ENCODE results near the gene RFXANK. TPM values are rescaled to one million over a fixed set of nuclear protein-coding genes. Genes with fewer than 3 reads are reported as not detected.

The RFXANK gene
- total RNA-seq, 2 donors from 2014 or later: 40.7 to 46.2 TPM

GRCh38 chr19:19201697-19202630 lies 9.9 kb downstream of the RFXANK start:
- DNase-seq (no peak), ATAC-seq (no peak)
- intact Hi-C loops (cut with DNase I): no loop called here

- intact Hi-C loops (cut with DNase I): no loop called here
- peak in 1 of 2 donors; percentile 6 for ATAC-seq
- no peak for DNase-seq
Observed at GRCh38 chr19:19202707-19203011, 10.6 kb downstream of the RFXANK start.

DNA sequence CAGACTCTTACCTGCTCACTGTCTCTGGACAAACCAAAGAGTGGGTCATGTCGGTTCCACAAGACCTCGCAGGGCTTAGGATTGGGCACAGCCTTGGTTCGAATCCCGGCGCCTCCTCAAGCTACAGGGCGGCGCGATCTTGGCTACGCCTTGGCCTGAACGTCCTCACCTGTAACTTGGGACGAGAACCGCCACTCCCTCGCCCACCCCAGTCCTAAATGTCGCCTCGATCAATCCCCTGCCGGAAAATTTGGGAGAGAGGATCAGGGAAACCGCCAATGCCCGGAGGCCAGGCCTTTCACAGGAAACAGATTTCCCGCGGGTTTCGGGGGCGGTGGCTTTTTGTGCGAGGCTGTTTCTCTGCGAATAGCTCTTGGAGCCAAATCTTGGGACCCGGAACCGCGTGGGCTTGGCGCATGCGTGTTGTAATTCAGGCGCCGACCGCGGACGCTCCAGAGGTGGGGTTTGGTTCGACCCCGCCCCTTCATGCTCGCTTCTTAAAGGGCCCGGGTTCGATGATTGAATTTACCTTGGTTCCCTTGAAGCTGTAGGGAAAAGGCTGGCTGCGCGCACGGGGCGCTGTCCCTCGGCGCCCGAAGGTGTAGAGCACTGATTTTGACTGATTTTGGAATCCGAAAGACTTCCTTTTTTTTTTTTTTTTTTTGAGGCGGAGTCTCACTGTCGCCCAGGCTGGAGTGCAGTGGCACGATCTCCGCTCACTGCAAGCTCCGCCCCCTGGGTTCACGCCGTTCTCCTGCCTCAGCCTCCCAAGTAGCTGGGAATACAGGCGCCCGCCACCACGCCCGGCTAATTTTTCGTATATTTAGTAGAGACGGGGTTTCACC lies 11.2 kb downstream of the RFXANK start, which contains the start of gene NR2C2AP:
Gene NR2C2AP (minus strand): TSS at position 403 of the 845 bp plus-strand sequence. CDS start 354 bp downstream, at position 49.
- DNase-seq (peak; percentile 96), ATAC-seq (peak; percentile 94 to 96)
- intact Hi-C loops (cut with DNase I): no loop called here

DNA sequence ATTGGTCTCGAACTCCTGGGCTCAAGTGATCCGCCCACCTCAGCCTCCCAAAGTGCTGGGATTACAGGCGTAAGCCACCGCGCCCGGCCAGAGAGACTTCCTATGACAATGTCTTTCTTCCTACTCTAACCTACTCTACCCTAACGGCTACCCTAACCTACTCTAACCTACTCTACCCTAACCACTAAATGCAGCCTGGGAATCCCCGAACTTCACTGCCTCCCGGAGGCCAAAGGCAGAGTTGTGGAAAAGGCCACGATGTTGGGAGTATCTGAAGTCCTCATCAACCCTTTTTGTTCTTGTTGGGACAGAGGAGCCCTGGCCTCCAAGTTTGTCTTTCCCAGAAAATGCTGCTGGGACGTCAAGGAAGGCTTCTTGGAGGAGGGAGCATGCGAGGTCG lies 12.1 kb downstream of the RFXANK start:
- DNase-seq (no peak), ATAC-seq (no peak)
- intact Hi-C loops (cut with DNase I): no loop called here

GRCh38 chr19:19205416-19206410 lies 13.7 kb downstream of the RFXANK start:
- DNase-seq (no peak), ATAC-seq (no peak)
- intact Hi-C loops (cut with DNase I): no loop called here

- no peak for ATAC-seq
Observed at GRCh38 chr19:19206938-19207337, 14.9 kb downstream of the RFXANK start.

GRCh38 chr19:19207637-19208572 lies 15.8 kb downstream of the RFXANK start:
- ATAC-seq (no peak), DNase-seq (no peak)
- intact Hi-C loops (cut with DNase I): no loop called here

More at GRCh38 chr19:19206938-19207337, 14.9 kb downstream of the RFXANK start:
- no peak for DNase-seq
- intact Hi-C loops (cut with DNase I): no loop called here

DNA sequence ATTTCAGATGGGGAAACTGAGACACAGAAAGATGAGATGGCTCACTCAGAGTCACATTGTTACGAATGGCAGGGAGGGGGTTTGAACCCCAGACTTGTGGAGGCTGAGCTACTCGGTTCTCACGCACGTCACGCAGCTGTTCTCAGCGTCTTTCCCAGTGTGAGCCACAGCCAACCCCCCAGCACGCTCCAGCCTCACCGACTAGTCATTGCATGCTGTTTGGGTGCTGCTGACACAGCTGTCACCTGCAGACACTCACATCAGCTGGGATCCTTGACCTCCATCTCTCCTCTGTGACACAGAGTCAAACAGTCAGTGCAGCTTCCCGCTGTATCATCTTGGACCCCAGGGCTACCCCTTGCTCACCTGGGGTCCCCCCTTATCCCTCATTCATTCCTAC lies 17.3 kb downstream of the RFXANK start:
- ATAC-seq (no peak), DNase-seq (no peak)
- intact Hi-C loops (cut with DNase I): no loop called here

DNA sequence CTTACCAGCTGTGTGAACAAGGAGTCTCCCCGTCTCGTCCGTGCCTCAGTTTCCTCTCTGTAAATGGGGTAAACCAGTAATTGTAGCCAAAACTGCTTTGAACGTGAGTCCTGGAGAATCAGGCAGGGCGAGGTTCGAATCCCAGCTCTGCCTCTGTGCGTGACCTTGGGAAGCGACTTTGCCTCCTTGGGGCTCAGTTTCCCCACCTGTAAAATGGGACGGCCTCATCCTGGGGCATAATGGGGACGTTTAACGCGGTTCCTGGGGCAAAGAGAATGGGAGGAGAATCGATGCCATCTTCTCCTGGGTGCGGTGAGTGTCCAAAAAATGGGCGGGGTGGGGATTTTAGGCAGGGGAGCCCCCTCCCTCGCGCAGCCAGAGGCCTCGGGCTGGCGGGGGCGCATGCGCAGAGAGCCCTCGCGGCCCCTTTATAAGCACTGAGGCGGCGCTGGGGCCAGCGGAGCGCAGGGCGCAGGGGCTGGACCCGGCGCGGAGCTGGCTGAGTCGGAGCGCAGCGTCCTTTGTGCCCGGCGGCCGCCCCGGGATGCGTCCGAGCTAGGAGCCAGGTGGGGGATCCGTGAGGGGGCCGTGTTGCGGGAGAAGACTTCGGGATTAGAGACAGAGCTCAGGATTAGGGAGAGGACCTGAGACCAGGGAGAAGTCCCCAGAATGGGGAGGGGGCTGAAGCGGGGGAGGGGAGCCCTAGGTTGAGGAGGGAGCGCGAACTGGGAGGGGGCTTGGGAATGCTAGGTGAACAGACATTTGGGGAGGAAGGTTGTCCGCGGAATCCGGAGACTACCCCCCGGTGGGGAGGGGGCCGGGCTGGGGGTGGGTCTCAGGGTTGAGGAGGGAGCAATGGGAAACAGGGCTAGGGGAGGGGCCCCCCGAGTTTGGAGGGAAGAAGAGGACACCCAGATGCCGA lies 19.7 kb downstream of the RFXANK start, which contains the start of gene NCAN:
Gene NCAN (plus strand): TSS at position 460 of the 922 bp plus-strand sequence. CDS start 4,996 bp downstream, outside the sequence.
- DNase-seq: no peak
- ATAC-seq: no peak

GRCh38 chr19:19212916-19213315 lies 20.9 kb downstream of the RFXANK start:
- ATAC-seq: no peak
- intact Hi-C loops (cut with DNase I): no loop called here

More for the DNA sequence above, 19.7 kb downstream of the RFXANK start, which contains the start of gene NCAN:
- intact Hi-C loops (cut with DNase I): no loop called here

GRCh38 chr19:19213426-19214158 lies 21.5 kb downstream of the RFXANK start:
- ATAC-seq (no peak), DNase-seq (no peak)
- intact Hi-C loops (cut with DNase I): no loop called here

More at GRCh38 chr19:19212916-19213315, 20.9 kb downstream of the RFXANK start:
- no peak for DNase-seq

DNA sequence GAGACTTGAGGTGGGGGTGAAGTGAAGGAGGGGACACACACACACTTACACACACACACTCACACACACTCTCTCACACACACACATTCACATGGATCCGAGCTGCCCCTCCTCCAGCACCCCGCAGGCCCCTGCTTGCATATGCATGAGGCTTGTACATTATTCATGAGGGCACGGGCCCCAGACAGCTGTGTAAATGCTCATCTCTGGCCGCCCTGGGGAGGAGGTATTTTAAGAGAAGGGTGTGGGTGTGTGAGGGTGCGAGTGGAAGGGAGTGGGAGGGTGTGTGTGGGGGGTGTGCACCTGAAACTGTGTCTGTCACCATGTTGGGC lies 22.1 kb downstream of the RFXANK start:
- no peak for ATAC-seq
- intact Hi-C loops (cut with DNase I): no loop called here
- DNase-seq: no peak

DNA sequence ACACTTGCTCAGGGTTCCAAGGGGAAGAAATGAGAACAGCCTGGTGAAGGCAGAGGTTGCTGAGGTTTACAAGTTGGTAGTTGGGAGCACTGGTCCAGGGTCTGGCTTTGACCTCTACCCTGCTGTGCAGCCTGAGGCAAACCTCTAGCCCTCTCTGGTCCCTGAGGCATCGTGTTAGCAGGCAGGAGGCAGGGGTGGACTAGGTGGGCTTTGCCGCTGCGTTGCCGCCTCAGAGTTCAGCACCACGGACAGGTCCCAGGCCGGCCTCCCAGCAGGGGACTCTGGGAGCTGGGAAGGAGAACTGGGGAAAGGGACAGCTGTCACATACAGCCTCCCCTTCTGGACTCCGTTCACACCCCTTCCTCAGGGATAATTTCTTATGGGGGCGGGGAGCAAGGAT lies 22.8 kb downstream of the RFXANK start:
- ATAC-seq: peak; percentile 54 to 55
- intact Hi-C loops (cut with DNase I): no loop called here
- DNase-seq: peak; percentile 51

GRCh38 chr19:19215792-19216191 lies 23.7 kb downstream of the RFXANK start:
- intact Hi-C loops (cut with DNase I): no loop called here
- ATAC-seq (no peak), DNase-seq (no peak)

- no peak for ATAC-seq
- no peak for DNase-seq
- intact Hi-C loops (cut with DNase I): no loop called here
Observed at GRCh38 chr19:19217099-19217498, 25.0 kb downstream of the RFXANK start.

DNA sequence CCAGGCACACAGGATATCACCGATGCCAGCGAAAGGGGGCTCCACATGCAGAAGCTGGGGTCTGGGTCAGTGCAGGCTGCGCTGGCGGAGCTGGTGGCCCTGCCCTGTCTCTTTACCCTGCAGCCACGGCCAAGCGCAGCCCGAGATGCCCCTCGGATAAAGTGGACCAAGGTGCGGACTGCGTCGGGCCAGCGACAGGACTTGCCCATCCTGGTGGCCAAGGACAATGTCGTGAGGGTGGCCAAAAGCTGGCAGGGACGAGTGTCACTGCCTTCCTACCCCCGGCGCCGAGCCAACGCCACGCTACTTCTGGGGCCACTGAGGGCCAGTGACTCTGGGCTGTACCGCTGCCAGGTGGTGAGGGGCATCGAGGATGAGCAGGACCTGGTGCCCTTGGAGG lies 26.9 kb downstream of the RFXANK start:
- ATAC-seq (no peak), DNase-seq (no peak)
- intact Hi-C loops (cut with DNase I): no loop called here

Data from left cardiac atrium (tissue), 4 donors.